HG03175 (cell line): ENCODE data around the gene DBP.
"Not testable (repeated sequence)": the region's sequence is repeated elsewhere in the genome, so short reads cannot be mapped to it uniquely, and the experiment has no call there.

Source experiments
- ATAC-seq: cut with Tn5 transposase; IDR thresholded peaks from one replicate; pipeline ENCODE4 v1.9.1; 2021; ENCODE audit warnings: mild to moderate bottlenecking, moderate library complexity; ENCODE audit not compliant: unreplicated experiment

The DBP gene

DNA sequence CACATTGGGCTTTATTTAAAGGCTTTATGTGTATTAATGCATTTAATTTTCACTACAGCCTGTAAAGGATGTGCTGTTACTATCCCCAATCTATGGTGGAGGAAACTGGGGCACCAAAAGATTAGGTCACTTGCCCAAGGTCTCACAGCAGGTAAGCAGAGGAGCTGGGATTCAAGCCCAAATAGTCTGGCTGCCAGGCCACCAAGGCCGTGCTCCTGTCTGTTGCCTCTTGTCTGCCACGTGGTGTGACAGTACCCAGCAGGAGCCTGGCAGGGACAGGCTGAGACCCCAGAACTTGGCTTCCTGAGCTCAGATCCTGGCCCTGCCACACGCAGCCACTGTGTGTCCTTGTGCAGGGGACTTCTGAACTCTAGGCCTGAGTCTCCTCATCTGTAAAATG is 31.2 kb upstream of the DBP start:
- ATAC-seq: no peak

DNA sequence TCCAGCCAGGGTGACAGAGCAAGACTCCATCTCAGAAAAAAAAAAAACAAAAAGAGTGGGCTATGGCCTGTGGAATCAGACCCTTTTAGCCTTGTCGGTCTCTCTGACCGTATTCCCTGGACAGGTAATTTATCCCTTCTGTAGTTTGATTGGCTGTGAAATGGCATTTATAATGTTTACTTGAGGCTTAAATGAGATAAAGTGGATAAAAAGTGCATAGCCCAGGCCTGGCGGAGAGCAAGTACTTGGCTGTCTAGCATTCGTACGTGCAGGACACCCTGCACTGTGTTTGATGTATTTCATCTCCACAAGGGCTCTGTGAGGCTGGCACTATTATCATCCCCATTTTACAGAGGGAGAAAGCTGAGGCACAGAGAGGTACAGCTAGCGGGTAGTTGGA is 28.6 kb upstream of the DBP start:
- no peak for ATAC-seq

GRCh38 chr19:48664476-48664875 is 27.3 kb upstream of the DBP start:
- ATAC-seq: no peak

DNA sequence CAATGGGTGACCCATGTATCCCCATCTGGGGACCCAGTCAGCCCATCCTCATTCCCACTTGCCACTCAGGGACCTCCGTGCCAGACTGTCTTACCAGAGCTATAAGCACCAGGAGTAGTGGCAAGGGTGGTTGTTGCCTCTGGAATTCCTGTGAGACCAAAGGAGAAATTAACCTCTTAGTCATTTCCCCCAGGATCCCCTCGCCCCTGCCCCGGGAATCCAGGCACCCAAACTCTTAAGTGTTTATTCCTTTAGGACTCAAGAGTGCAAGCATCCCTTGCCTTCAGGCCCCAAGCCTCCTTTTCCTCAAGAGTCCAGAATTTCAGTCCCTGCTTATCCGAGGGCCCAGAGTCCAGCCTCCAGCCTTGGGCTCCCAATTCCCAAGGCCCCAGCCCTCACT is 26.5 kb upstream of the DBP start:
- ATAC-seq: no peak

GRCh38 chr19:48661711-48662090 is 24.5 kb upstream of the DBP start:
- ATAC-seq: no peak

DNA sequence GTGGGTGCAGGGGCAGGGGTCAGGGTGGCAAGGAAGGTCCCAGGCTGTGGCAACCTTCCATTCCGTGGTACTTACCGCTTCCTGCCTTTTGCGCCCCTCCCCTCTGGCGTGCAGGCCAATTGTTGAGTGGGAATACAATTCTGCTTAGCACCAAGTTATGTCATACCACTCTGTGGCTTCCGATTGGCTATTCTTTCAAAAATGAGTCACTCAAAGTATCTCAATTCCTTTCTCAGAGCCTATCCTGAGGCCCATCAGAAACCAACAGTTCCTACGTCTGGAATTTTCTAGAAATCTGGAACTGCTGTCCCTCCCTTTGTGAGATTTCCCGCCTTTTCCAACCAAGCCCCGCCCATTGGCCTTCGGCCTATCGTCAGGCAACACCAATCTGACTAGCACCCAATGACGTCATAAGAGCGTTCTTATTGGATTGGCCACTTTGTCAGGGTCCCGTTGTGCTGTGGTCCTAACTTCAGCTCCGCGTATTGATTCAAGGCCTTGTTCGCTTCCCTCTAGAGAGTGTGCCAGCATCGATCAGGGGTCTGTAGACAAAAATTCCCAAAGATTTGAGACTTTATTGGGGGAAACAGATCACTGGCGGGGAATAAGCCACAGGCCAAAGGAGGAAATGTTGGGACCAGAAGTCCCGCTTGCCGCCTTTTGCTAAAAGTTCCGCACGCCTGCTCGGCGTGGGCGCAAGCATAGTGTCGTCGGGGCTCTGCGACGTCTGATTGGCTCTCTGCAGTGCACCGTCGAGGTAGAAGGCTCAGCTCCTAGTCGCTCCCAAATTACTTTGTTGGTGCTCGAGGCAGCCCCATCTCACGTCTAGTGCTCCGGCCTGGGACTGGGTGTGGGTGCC is 23.9 kb upstream of the DBP start:
- ATAC-seq: peak; percentile 83

DNA sequence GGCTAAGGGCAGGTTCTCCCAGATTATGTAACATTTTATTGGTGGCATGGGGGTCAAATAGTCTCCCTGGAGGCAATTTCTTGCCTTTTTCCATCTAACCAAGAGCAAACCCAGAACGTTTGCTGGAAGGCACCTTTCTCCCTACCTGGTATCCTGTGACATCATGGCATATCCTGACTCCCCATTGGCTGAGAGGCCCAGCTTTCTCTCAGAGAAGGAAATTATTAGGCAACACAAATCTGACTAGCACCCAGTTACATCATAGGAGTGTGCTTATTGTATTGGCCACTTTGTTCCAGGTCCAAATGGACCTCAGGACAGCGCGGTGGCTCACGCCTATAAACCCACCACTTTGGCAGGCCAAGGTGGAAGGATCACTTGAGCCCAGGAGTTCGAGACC is 22.6 kb upstream of the DBP start:
- ATAC-seq: no peak

GRCh38 chr19:48658483-48658882 is 21.3 kb upstream of the DBP start:
- no peak for ATAC-seq

DNA sequence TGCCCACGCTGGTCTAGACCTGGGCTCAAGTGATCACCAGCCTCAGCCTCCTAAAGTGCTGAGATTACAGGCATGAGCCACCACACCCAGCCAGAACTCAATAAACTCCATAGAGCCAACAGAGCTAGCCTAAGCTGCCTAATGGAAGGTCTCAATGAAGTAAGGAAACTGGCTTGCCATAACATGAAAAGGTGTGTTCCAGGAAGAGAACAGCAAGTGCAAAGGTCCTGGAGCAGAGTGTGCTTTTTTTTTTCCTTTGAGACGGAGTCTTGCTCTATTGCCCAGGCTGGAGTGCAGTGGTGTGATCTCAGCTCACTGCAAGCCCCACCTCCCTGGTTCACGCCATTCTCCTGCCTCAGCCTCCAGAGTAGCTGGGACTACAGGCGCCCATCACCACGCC is 20.6 kb upstream of the DBP start:
- ATAC-seq: not testable (repeated sequence)

- no peak for ATAC-seq
These were observed 19.8 kb upstream of the DBP start for GRCh38 chr19:48656840-48657474.

- no peak for ATAC-seq
These were observed 17.3 kb upstream of the DBP start for GRCh38 chr19:48654299-48655059.

- ATAC-seq: no peak
These were observed 14.5 kb upstream of the DBP start for GRCh38 chr19:48651683-48652048.

- no peak for ATAC-seq
These were observed 13.9 kb upstream of the DBP start for GRCh38 chr19:48650974-48651682.

- no peak for ATAC-seq
These were observed 11.0 kb upstream of the DBP start for GRCh38 chr19:48648134-48648533.

GRCh38 chr19:48646722-48647216 is 9.6 kb upstream of the DBP start:
- no peak for ATAC-seq

DNA sequence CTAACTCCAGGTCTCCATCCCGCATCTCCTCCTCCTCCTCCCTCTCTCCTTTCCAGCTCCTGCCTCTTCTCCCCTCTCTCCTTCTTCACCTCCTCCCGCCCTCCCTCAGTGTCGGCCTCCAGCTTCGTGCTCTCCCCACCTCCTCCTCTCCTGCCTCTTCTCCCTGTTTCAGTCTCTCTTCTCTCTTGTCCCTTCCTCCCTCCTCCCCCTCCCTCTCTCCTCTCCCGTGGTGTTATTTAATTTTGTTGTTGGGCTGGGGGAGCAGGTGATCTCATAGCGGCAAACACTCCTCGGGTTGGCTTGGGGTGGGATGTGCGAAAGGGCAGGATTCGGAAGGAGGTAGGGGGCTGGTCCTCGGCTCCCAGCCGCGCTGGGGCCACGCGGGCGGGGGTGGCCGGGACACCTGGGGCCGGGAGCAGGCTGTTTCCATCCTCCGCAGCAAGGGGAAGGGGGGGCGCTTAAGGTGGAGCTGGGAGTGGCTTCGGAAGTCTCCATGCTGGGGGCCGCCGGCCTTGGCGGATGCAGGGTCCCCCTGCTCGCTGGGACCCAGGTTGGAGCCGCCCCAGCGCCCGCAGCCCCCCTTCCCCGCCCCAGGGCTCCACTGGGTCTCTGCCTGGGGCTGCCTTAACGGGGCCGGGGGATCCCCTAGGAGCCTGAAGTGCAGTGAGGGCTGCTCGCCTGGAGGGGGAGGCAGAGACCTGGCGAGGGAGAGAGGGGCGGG is 9.0 kb upstream of the DBP start, which contains the start of gene CA11:
Gene CA11, minus strand, starts transcription at position 187 of the 721 bp plus-strand sequence. CDS start 555 bp downstream, outside the sequence.
- peak; percentile 68 for ATAC-seq

DNA sequence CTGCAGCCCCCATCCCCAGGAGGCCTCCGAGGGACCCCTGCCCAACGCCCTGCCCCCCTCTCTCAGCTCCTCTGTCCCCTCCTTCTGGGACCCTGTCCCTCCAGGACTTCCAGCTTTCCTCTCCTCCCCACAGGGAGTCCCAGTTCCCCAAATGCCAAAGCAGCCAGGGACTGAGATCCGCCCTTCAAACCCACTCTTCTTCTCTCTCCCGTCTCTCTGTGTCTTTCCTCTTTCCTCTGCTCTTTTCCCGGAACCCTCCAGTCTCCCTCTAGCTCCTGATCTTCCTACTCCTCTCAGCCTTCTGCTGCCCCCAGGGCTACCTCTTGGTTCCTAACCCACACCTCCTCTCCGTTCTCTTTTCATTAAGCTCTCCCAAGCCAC is 8.4 kb upstream of the DBP start:
- ATAC-seq: no peak

DNA sequence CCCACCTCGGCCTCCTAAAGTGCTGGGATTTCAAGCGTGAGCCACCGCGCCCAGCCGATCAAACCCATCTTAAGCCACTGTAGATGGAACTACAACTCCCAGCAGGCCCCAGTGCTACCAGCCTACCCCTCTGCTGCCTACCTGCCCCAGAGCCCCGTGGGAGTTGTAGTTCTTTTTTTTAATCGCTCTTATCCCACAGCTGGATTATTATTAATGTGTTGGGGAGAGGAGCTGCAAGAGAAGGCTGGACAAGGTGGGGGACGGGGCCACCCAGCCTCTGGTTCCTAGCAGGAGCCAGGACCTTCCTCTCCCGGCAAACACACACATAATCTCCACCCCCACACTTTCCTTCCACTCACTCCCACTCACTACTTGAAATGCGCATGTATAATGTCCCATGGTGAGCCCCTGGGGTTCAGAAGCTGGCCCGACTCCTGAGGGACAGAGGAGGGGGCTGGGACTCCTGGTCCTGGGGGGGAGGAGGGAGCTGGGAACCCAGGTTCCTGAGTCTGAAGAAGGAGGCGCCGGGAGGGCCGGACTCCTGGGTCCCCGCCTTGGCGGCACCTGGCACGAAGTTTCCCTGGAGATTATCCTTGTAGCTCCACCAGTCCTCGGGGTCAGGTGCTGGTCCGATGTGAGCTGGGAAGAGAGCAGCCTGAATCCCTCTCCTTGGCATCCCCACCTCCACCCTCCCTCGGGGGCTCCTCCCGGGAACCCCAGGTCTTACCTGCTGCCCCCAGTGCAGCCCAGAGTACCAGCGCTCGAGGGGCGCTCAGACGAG is 7.8 kb upstream of the DBP start:
- no peak for ATAC-seq

DNA sequence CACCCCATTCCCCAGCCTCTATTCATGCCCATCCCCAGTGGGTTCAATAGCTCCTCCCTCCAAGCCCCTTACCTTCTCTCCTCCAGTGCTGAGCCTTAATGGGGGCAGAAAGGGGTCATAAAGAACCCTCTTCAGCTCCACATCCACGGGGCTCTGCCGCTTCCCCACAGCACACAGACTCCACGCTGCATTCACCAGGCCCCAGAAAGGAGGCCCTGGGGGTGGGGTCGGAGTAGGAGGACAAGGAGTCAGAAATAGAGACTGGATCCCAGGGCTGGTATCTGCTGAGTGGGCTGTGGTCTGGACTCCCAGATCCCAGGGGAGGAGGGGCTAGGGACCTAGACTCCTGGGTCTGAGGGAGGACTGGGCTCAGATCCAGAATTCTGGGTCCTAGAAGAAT is 7.2 kb upstream of the DBP start:
- ATAC-seq: no peak

GRCh38 chr19:48642862-48643261 is 5.7 kb upstream of the DBP start:
- no peak for ATAC-seq
